Skeletal muscle satellite cell (primary cell): ENCODE data around the gene RBFOX1.

Source experiments
- H3K27me3 ChIP-seq: 2 replicates; pipeline ENCODE4 v1.7.0; 2013; ENCODE audit warnings: low read length; ENCODE audit not compliant: control insufficient read depth, insufficient read depth
- H3K36me3 ChIP-seq: 2 replicates; pipeline ENCODE4 v1.7.0; 2013; ENCODE audit warnings: mild to moderate bottlenecking, control low read depth, low read length; ENCODE audit not compliant: insufficient read depth
- H3K4me1 ChIP-seq: 2 replicates; pipeline ENCODE4 v1.7.0; 2013; ENCODE audit warnings: low read length; ENCODE audit not compliant: control insufficient read depth, insufficient read depth
- H3K4me2 ChIP-seq: 2 replicates; pipeline ENCODE4 v1.7.0; 2013; ENCODE audit warnings: mild to moderate bottlenecking, low read length
- H3K4me3 ChIP-seq: 2 replicates; pipeline ENCODE4 v1.7.0; 2013; ENCODE audit warnings: low read length
- H3K9ac ChIP-seq: 2 replicates; pipeline ENCODE4 v1.7.0; 2013; ENCODE audit warnings: mild to moderate bottlenecking, low read depth, low read length, moderate library complexity
- H3K9me3 ChIP-seq: replicated peaks from 2 replicates; pipeline ENCODE4 v1.7.0; 2013; ENCODE audit warnings: mild to moderate bottlenecking, control low read depth, low read length

The RBFOX1 gene

DNA sequence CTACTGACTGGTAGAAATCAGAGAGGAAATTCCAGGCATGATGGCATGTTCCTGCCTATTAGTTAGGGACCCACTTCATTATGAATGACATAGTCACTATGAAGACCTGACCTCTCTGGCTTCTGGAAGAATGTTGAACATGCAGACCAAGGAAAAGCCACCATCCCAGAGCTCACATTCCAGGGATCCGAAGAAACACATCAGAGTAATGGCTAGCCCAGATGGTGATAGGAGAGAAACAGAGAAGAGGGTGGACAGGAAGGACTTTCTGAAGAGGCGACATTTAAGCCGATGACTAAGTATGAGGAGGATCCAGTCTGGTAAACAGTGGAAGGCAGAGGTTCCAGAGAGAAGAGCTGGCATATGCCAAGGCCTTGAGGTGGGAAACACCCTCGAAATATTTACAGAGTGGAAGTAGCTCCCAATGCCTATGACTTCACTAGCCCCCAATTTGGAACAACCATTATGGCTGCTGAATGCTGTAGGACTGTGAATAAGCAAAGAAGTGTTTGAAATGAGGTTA, 216.2 kb downstream of the RBFOX1 start:
- H3K4me3 ChIP-seq = no peak overlapping the region
- no peak overlapping the region for H3K9ac ChIP-seq
- H3K27me3 ChIP-seq = no peaks in the 10 kb centered on the region
- H3K9me3 ChIP-seq = no peaks in the 10 kb centered on the region
- no peaks in the 10 kb centered on the region for H3K36me3 ChIP-seq
- no peaks in the 10 kb centered on the region for H3K4me1 ChIP-seq
- no peak overlapping the region for H3K4me2 ChIP-seq

DNA sequence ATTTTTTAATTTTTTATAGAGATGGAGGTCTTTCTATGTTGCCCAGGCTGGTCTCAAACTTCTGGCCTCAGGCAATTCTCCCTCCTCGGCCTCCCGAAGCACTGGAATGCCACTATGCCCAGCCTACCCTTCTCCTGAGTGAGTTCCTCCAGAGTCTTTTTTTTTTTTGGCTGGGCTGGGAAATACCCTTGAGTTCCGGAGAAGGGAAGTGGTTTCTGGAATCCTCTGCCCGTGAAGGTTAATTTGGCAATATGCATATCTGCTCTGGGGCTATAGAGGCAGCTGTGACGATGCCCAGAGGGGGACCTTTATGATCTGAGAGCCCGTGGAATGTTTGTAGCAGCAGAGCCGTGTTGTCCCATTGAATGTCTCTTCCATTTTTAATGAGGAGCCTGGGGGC, 217.5 kb downstream of the RBFOX1 start:
- Histone ChIP-seq H3K4me1 (no peaks in the 10 kb centered on the region), H3K4me3 (no peak overlapping the region), H3K27me3 (no peaks in the 10 kb centered on the region), H3K36me3 (no peaks in the 10 kb centered on the region), H3K4me2 (no peak overlapping the region), H3K9me3 (no peaks in the 10 kb centered on the region), H3K9ac (no peak overlapping the region)

DNA sequence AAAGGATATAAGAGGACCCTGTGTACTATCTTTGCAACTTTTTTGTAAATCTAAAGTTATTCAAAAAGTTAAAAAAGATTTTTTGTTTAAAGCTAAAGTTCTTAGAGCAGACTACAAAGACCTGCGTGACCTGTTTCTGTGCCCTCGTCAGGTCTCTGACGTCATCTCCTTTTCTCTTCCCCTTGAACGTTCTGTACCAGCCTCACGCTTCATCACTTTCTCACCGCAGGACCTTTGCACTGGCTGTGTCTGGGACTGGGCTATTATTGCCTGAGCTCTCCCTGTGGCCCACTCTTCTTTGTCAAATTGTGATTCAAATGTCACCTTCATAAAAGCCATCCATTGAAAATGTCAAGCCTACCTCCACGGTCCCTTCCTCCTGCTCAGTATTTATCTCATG, 222.8 kb downstream of the RBFOX1 start:
- H3K4me2 ChIP-seq = no peak overlapping the region
- H3K9me3 ChIP-seq = no peaks in the 10 kb centered on the region
- no peak overlapping the region for H3K9ac ChIP-seq
- H3K27me3 ChIP-seq = no peaks in the 10 kb centered on the region
- H3K4me3 ChIP-seq = no peak overlapping the region
- H3K36me3 ChIP-seq = no peaks in the 10 kb centered on the region
- no peaks in the 10 kb centered on the region for H3K4me1 ChIP-seq

DNA sequence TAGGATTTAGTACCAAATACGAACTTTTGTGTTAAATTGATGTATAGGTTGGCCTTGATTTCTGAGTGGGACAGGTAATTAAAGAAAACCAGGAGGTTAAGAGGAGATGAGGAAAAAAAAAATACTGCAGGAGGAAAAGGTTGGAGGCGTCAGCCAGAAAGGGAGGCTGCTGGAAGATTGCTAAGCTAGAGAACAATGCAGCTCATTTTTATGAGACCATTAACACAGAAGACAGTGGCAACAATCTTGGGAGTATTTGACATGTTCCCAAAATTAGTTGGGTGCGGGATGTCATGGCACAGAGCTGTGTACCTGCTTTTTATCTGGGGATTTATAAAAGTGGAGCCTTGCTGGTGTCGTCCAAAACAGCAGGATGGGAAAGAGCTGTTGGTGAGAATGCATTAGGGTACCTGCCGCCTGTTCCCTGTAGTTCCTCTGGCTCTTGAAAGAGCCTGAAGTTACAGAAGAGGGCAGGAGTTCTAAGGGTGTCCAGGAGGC, 229.3 kb downstream of the RBFOX1 start:
- Histone ChIP-seq H3K9ac (no peak overlapping the region), H3K9me3 (no peaks in the 10 kb centered on the region), H3K27me3 (no peaks in the 10 kb centered on the region), H3K4me1 (no peaks in the 10 kb centered on the region), H3K4me3 (no peak overlapping the region), H3K4me2 (no peak overlapping the region), H3K36me3 (no peaks in the 10 kb centered on the region)

- no peaks in the 10 kb centered on the region for H3K9me3 ChIP-seq
- H3K36me3 ChIP-seq = no peaks in the 10 kb centered on the region
- H3K9ac ChIP-seq = no peak overlapping the region
- H3K27me3 ChIP-seq = no peaks in the 10 kb centered on the region
- no peak overlapping the region for H3K4me3 ChIP-seq
- no peaks in the 10 kb centered on the region for H3K4me1 ChIP-seq
- H3K4me2 ChIP-seq = no peak overlapping the region
Measured at GRCh38 chr16:7566360-7566759, 233.7 kb downstream of the RBFOX1 start.

- H3K27me3 ChIP-seq = no peaks in the 10 kb centered on the region
- H3K36me3 ChIP-seq = no peaks in the 10 kb centered on the region
- no peak overlapping the region for H3K9ac ChIP-seq
- H3K9me3 ChIP-seq = peaks cover 4% of the 10 kb centered on the region
- no peak overlapping the region for H3K4me2 ChIP-seq
- no peaks in the 10 kb centered on the region for H3K4me1 ChIP-seq
- H3K4me3 ChIP-seq = no peak overlapping the region
Measured at GRCh38 chr16:7571366-7571765, 238.7 kb downstream of the RBFOX1 start.

GRCh38 chr16:7577588-7577987, 244.9 kb downstream of the RBFOX1 start:
- H3K4me3 ChIP-seq = no peak overlapping the region
- H3K4me2 ChIP-seq = no peak overlapping the region
- H3K4me1 ChIP-seq = no peaks in the 10 kb centered on the region
- peaks cover 10% of the 10 kb centered on the region for H3K9me3 ChIP-seq
- H3K36me3 ChIP-seq = no peaks in the 10 kb centered on the region
- H3K9ac ChIP-seq = no peak overlapping the region
- no peaks in the 10 kb centered on the region for H3K27me3 ChIP-seq

GRCh38 chr16:7579454-7579853, 246.8 kb downstream of the RBFOX1 start:
- H3K36me3 ChIP-seq = no peaks in the 10 kb centered on the region

DNA sequence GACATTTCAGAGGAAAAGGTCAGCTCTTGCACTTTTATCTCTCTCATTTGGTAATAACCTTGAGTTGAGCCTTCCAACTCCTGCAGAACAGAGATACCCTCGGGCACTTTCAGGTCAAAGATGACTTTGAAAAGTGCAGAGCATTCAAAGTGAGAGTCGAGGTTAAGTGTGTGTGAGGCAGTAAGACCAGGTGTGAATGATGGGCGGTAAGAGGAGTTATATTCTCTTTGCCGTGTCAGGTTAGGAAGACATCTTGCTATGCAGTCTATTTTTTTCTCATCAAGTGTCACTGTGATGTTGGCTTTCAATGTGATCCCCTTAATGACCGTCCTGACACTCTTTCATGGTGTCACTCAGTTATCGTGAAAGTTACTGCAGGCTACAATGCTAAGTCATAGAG, 248.5 kb downstream of the RBFOX1 start:
- H3K36me3 ChIP-seq = no peaks in the 10 kb centered on the region
- H3K4me2 ChIP-seq = no peak overlapping the region
- no peak overlapping the region for H3K9ac ChIP-seq
- no peaks in the 10 kb centered on the region for H3K27me3 ChIP-seq
- H3K4me1 ChIP-seq = no peaks in the 10 kb centered on the region
- H3K9me3 ChIP-seq = peaks cover 10% of the 10 kb centered on the region
- H3K4me3 ChIP-seq = no peak overlapping the region

More at GRCh38 chr16:7579454-7579853, 246.8 kb downstream of the RBFOX1 start:
- no peak overlapping the region for H3K9ac ChIP-seq
- no peaks in the 10 kb centered on the region for H3K27me3 ChIP-seq
- no peaks in the 10 kb centered on the region for H3K4me1 ChIP-seq
- H3K4me3 ChIP-seq = no peak overlapping the region
- H3K4me2 ChIP-seq = no peak overlapping the region
- peaks cover 6% of the 10 kb centered on the region for H3K9me3 ChIP-seq

- Histone ChIP-seq H3K9me3 (peaks cover 10% of the 10 kb centered on the region), H3K4me3 (no peak overlapping the region), H3K4me1 (no peaks in the 10 kb centered on the region), H3K27me3 (no peaks in the 10 kb centered on the region), H3K9ac (no peak overlapping the region), H3K4me2 (no peak overlapping the region), H3K36me3 (no peaks in the 10 kb centered on the region)
Measured at GRCh38 chr16:7583396-7583795, 250.8 kb downstream of the RBFOX1 start.

DNA sequence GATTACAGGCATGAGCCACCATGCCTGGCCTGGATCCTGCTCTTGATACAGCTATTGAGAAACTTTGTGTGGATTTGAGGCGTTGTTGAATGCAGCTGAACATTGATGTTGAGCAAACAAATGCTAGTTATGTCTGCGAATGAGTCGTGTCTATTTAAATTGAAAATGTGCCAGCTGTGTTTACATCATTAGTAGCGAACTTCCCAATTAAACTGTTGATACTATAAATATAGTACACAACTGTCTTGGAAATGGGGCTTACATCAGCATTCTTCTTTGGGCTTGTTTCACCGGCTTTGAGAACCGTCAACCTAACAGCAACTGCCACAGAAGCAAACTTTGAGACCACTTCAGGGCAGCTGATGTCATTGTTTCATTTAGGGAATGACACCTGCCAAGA, 251.9 kb downstream of the RBFOX1 start:
- no peaks in the 10 kb centered on the region for H3K4me1 ChIP-seq

DNA sequence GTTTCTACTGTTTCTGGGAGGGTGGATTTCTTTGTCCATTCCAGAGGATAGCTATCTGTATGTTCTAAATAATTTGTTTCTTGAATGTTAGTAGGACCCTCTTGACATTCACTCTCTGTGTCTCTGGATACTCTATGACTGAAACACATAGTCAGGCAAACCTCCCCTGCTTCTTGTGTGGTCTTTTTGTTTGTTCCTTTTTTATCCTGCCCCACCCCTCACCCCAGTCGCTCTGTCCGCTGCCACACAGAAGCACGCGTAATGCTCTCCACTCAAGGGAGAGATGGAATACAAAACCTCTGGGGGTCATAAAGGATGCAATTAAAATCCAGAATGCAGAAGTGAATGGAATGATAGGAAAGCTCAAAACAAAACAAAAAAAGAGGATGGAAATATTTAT, 253.1 kb downstream of the RBFOX1 start:
- Histone ChIP-seq H3K4me2 (no peak overlapping the region), H3K9ac (no peak overlapping the region), H3K4me3 (no peak overlapping the region), H3K9me3 (peaks cover 10% of the 10 kb centered on the region), H3K27me3 (no peaks in the 10 kb centered on the region), H3K36me3 (no peaks in the 10 kb centered on the region), H3K4me1 (no peaks in the 10 kb centered on the region)

More for the DNA sequence above, 251.9 kb downstream of the RBFOX1 start:
- Histone ChIP-seq H3K4me2 (no peak overlapping the region), H3K36me3 (no peaks in the 10 kb centered on the region), H3K9ac (no peak overlapping the region), H3K4me3 (no peak overlapping the region), H3K9me3 (peaks cover 10% of the 10 kb centered on the region), H3K27me3 (no peaks in the 10 kb centered on the region)
